Activated gamma-delta T cell treated with Interleukin-2 at 50 U/mL for 16 hours (primary cell): ENCODE measurements around the gene IFNE.
A peak's percentile ranks its signal among the peaks of the same experiment; 100 is the strongest.

Source experiments
- DNase-seq: peaks from one replicate; pipeline ENCODE4 v3.0.0-alpha.2; 2020

IFNE gene, protein sequence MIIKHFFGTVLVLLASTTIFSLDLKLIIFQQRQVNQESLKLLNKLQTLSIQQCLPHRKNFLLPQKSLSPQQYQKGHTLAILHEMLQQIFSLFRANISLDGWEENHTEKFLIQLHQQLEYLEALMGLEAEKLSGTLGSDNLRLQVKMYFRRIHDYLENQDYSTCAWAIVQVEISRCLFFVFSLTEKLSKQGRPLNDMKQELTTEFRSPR

DNA sequence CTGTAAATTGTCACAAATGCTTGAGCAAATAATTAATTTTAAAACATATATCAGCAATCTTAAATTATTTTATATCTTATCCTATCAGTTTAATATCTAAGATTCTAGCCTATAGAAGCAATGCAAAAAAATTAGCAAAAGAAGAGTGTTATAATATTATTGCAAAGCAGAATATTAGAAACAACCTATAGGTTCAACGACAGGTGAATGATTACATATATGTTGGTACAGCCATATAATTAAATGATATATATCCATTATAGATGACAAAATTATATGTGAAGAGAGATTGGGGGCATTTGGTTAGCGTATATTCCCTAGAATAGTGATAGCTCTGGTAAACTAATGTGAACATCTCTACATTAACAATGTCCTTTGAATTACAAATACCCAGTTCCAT lies at the start of gene IFNE:
Gene IFNE (minus strand): TSS at position 101 of the 400 bp plus-strand sequence. CDS start 619 bp downstream, outside the sequence.
- no peak for DNase-seq

DNA sequence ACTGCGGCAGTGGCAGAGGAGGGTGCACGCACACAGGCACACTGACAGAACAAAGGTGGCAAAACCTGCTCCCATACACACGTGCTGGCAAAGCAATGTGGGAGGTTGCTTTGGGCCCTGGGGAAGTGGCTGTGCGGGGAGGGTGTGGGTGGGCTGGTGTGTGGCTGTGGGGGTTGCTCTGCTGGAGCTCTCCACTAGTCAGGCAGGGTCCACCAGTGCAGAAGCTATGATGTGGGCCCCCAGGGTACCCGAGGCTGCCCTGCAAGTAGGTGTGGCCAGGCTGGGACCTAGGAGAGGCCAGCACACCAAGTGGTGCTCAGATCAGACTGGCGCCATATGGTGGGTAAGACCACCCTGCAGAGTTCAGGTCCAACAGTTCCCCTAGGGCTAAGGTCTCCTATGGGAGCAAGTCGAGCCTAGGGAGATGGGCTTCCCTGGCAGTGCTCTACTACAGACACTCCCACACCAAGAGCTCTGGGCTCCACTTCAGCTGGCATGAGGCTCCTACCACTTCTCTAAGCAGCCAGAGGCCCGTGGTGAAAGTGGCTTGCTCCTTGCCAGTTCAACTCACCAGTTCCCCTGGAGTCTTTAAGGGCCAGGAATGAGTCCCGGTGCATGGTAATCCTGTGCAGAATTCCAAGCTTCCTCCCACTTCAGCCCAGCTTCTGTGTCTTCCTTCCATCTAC lies 46.2 kb upstream of the IFNE start:
- DNase-seq: no peak

DNA sequence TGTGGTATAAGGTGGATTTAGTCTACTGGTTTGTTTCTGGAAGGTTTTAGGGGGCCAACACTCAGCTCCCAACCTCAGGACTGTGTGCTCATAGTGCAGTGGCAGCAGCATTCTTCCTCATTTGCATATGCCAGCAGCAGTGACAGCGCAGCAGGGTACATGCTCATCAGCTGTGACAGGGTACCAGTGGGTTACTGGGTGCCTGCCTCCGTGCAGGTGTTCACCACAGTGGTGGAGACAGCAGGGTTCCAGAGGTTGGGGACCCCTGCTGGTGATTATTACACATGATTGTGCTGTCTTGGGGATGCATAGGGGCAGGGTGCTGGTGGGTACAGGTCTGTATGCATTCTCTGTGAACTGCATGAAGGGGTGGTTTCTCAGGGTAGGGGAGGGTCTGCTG lies 45.5 kb upstream of the IFNE start:
- no peak for DNase-seq

DNA sequence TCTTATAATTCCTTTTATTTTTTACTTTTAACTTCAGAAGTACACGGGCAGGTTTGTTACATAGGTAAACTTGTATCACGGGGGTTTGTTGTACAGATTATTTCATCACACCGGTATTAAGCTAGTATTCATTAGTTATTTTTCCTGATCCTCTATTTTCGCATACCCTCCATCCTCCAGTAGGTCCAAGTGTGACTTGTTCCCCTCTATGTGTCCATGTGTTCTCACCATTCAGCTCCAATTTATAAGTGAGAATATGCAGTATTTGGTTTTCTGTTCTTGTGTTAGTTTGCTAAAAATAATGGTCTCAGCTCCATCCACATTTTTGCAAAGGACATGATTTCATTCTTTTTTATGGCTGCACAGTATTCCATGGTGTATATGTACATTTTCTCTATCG lies 43.1 kb upstream of the IFNE start:
- no peak for DNase-seq

DNA sequence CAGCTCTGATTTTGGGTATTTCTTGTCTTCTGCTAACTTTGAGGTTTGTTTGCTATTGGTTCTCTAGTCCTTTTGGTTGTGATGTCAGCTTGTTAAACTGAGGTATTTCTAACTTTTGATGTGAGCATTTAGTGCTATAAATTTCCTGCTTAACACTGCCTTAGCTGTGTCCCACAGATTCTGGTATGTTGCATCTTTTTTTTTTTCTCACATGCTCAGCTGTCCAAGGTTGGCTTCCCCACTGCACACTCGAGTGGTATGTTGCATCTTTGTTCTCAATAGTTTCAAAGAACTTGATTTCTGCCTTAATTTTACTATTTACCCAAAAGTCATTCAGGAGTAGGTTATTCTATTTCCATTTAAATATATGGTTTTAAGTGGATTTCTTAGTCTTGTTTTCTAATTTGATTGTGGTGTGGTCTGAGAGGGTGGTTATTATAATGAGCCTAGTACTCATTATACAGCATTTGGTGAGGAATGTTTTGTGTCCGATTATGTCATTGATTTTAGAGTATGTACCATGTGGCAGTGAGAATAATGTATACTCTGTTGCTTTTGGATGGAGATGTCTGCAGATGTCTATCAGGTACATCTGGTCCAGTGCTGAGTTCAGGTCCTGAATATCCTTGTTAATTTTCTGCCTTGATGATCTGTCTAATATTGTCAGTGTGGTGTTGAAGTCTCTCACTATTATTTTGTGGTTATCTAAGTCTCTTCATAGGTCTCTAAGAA lies 42.2 kb upstream of the IFNE start:
- no peak for DNase-seq

DNA sequence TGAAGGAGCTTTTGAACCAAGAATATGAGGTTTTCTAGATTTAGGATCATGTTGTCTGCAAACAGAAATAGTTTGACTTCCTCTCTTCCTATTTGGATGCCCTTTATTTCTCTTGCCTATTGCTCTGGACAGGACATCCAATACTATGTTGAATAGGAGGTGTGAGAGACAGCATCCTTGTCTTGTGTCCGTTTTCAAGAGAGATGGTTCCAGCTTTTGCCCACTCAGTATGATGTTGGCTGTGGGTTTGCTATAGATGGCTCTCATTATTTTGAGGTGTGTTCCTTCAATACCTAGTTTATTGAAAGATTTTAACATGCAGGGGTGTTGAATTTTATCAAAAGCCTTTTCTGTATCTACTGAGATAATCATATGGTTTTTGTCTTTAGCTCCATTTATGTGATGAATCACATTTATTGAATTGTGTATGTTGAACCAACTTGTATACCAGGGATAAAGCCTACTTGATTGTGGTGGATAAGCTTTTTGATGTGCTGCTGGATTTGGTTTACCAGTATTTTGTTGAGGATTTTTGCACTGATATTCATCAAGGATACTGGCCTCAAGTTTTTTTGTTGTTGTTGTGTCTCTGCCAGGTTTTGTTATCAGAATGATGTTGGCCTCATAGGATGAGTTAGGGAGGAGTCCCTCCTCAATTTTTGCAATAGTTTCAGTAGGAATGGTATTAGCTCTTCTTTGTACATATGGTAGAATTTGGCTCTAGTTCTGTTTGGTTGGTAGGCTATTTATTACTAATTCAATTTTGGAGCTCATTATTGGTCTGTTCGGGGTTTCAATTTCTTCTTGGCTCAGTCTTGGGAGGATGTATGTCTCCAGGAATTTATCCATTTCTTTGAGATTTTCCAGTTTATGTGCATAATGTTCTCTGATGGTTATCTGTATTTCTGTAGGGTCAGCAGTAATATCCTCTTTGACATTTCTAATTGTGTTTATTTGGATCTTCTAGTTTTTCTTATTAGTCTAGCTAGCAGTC lies 41.2 kb upstream of the IFNE start:
- DNase-seq: no peak

DNA sequence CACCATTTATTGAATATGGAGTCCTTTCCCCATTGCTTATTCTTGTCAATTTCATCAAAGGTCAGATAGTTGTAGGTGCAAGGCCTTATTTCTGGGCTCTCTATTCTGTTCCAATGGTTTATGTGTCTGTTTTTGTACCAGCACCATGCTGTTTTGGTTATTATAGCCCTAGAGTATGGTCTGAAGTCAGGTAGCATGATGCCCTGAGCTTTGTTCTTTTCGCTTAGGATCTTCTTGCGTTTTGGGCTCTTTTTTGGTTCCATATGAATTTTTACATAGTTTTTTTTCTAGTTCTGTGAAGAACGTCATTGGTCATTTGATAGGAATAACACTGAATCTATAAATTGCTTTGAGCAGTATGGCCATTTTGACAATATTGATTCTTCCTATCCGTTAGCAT lies 40.2 kb upstream of the IFNE start:
- DNase-seq: no peak

DNA sequence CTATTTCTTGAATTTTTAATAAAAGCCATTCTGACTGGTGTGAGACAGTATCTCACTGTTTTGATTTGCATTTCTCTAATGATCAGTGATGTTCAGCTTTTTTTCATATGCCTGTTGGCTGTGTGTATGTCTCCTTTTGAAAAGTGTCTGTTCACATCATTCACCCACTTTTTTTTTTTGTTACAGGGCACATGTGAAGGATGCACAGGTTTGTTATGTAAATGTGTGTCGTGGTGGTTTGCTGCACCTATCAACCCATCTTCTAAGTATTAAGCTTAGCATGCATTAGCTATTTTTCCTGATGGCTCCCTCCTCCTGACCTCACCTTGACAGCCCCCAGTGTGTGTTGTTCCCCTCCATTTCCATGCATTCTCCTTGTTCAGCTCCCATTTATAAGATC lies 39.3 kb upstream of the IFNE start:
- no peak for DNase-seq

DNA sequence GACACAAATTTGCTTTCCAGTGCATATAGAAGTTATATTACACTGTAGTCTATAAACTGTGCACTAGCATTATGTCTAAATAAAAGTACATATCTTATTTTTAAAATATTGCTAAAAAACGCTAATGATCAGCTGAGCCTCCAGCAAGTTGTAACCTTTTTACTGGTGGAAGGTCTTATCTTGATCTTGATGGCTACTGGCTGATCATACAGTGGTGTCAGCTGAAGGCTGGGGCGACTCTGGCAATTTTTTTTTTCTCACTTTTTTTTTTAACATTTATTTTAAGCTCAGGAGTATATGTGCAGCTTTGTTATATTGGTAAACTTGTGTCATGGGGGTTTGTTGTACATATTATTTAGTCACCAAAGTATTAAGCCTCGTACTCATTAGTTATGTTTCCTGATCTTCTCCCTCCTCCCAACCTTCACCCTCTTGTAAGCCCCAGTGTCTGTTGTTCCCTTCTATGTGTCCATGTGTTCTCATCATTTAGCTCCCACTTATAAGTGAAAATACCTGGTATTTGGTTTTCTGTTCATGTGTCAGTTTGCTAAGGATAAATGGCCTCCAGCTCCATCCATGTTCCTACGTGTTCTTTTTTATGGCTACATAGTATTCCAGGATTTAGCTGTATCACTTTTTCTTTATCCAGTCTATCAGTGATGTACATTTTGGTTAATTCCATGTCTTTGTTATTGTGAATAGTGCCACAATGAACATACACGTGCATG lies 38.6 kb upstream of the IFNE start:
- DNase-seq: no peak

DNA sequence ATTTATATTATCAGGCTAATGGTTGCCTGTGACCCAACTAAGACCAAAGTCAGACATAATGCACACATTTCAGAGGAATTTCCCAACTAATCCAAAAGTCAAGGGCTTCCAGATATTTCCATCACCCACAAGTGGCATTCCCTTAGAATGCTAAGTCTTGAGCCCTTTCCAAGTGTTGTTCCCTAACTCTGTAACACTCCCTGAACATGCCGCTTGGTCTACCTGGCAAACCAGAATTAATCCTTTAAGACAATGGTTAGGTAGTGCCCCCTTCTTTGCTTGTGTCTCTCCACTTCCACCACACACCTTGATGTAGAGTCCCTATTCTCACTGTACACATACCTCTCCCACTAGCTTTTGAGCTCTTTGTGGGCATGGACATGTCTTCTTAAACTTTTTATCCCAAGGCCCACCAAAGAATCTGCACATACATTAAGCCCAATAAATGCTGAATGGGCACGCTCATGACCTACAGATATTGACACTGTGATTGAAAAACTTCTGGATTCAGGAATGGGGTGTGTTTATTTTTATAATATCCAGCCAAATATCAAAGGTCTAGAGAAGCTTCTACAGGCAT lies 37.8 kb upstream of the IFNE start:
- DNase-seq: no peak

DNA sequence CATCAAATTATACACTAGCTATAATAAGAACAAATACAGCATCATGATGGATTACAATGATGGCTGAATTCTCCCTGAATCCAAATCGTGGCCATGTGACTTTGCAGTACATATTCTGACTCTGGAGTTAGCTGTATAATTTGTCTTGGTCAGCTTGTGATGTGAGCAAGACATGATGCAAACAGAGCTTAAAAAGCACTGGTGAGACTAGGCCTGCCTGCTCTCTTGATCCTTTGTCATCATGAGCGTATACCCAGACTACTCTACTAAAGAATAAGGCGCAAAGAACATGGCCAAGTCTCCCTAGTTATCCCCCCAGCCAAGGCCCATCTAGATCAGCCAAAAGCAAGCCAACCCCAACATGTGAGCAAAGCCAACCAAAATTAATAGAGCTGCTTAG lies 34.7 kb upstream of the IFNE start:
- DNase-seq: no peak

DNA sequence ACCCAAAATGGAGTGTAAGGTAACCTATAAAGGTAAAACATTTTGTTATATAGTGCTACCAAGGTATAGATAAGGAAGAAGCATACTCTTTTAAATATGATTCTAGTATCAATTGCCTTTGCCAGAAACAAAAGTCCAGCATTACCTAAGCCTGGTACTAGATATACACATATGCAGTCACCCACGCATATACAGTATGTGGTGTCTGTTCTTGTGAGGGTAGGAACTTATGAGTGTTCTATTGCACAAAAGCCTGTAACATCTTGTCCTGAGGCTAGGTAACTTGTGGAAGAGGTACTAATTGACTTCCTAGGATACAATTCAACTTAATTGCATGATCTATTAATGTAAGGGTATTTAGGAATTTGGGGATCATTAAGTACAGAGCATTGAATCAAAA lies 31.3 kb upstream of the IFNE start:
- no peak for DNase-seq

DNA sequence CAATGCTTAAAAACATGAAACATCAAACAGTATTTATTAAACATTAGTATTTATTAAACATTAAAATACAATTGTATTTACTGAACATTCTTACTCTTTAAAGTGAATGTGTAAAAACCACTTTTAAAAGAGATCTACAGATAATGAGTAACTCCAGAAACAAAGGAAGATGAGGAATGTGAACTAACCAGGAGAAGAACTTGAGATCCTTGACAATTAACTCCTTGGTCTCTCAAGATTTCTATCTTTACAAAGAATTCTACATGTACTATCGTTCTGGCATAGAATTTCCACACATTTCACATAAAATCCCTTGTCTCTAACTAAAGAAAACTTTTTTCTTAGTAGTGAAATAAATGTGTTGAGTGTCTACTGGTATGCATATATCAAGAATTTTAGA lies 28.7 kb upstream of the IFNE start:
- DNase-seq: no peak

DNA sequence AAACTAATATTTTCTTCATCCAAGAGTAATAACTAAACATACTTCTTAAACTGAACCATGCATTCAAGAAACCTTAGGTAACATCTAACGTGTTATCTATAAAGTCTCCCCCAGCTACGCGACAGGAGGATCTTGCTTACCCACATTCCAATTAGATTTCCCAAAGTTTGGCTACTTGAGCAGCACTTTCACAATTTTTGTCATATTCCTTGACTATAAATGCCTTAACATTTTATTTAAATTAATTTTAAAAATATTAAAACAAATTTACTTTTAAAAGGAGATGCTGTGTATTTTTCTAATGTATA lies 25.3 kb upstream of the IFNE start:
- DNase-seq: no peak

DNA sequence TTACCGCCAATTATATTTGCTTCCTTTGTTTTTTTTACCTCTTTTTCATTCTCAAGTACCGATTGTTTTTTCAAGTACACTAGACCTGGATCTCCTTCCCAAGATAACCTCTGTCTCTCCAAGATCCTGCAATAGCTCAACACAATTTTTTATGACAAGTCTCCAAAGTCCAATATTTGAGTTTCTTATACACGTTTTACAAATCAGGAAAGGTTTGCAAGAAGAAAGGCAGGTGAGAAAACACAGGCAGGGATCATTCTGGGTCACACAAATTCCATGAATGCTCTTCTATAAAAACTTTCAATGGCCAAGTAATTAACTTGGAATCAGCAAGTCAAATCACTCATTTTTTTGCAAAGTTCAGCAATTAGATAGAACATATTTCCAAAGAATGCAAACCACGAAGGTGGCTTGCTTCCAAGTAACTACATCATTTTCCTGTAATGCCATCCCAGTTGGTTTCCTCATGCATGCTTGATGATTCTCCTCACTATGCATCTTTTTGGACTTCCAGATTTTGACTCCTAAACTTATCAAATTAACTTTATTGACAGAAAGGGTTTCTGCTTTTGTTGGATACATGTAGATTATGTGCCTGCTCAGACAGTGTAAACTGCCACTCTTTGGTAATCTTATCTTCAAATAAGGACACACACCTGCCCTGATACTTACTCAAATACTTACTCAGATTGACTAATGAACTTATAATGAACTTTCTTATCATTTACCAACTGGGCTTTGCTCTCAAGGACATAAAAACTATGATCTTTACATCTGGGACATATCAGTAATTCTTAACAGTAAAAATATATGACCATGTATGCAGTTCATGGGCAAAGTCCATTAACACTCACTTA lies 24.7 kb upstream of the IFNE start:
- no peak for DNase-seq

DNA sequence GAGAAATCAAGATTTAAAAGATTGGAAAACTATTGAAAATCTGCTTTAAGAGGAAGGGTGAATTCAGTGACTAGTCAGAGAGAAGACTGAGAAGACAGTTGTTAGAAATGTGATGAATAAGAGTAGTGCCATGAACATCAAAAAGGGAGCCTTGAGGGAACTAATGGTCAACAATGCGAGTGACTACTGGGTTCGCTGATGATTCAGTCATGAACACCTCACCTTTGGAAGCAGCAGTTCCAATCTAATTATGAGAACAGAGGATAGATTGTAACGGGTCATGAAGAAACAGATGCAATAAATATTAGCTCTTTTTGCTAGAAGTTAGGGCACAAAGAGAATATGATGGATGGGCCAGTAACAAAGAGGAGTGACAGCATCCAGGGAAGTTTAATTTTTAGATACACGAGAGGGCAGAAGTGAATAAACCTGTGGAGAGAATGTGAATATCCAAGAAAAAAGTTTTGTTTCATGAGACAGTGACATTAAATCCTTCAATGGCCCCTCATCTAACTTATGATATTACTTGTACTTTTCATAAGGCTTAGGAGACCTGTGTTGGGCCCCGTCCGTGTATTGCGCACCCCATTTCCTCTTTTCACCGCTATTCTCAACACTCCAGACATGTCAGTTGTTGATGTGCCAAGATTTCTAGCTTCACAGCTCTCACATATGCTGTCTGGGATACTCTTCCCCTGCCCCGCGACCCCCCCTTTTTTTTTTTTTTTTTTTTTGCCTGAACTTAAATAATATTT lies 23.5 kb upstream of the IFNE start:
- DNase-seq: no peak

DNA sequence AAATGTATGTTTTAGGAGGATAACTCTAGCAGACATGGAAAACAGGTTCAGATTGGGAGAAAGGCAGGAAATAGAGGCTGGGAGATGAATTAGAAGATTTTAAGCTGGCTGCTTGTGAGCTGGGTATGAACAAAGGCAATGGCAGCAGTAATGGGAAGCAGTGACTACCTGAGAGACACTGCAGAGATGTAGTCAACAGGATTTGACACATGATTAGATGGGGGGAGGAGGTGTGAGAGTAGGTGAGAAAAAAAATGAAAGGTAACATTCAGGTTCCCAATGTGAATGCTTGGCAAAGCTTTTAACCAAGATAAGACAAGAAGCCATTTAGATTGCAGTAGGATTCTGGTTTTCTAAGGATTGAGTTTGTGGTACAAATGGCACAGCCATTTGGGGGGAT lies 22.8 kb upstream of the IFNE start:
- DNase-seq: peak; percentile 5

DNA sequence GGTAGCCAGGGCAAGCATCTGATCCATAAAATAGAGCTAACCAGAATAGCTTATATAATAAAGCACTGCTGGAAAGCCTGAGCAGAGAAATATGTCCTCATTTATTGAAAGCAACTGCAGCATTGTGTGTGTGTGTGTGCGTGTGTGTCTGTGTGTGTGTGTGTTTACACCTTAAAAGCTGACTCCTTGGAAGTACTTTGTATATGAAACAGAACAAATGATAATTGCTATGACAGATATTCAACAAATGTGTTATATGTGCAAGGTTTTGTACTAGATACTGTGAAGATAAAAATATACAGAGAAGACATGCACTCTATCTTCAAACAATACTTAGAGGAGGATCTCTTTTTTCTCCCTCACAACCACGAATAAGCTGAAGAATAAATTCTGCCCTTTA lies 22.0 kb upstream of the IFNE start:
- no peak for DNase-seq

DNA sequence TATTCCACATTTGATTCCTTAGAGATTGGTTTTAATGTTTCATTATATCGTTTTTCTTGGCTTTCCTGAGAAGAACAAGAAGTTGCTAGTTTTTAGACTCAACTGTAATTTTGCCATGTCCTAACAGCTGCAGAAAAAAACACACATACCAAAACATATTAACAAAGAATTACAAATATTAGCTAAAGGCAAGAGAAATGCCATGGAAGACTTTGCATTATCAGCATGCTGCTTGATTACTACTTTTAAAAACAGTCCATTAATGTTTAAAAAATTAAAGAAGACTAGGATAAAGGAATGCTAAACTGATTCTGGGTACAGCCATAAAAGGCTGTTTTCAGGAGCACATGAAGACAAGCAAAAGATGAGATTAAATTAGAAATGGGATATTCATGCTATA lies 20.5 kb upstream of the IFNE start:
- DNase-seq: no peak

DNA sequence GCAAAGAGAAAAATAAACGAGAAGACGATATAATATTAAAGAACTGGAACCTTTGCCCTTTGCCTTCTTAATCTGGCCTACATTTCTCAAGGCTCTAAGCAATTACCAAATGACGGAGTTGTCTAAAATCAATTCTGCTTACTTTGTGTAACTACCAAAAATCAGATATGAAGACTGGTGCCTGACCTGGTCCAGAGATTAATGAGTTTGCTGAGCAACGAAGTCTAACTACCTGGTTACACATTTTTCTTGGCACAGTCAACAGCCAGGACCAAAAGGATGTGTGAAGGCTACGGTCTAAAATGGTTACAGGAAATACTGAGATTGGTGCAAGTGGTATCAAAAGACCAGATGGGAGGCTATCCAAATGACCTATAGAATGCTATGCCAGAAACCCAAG lies 17.8 kb upstream of the IFNE start:
- no peak for DNase-seq
